ENCODE data around the gene FRY.

- TF ChIP-seq CTCF (IDR thresholded peaks at IDR 0.05) = no peak
- no peak for TF ChIP-seq POLR2A (IDR thresholded peaks at IDR 0.05)
Measured at GRCh38 chr13:32245555-32245954, 214.0 kb downstream of the FRY start.

All from Peyer's patch (tissue), 4 donors.